K562 (cell line): ENCODE measurements around the gene WNK1. TPM values are rescaled to one million over a fixed set of nuclear protein-coding genes. Genes with fewer than 3 reads are reported as not detected.
A peak's percentile ranks its signal among the peaks of the same experiment; 100 is the strongest.

ENCODE experiments used
- DNMT1 ChIP-seq: fragments of 450-650 bp; IDR thresholded peaks from 2 replicates; pipeline ENCODE4 v1.6.1; 2016; ENCODE audit warnings: antibody characterized with exemption, mild to moderate bottlenecking
- HIVEP1 ChIP-seq: fragments of 250-450 bp; sonication (Bioruptor Pico); IDR thresholded peaks from 2 replicates; pipeline ENCODE4 v1.4.0; 2020; ENCODE audit warnings: mild to moderate bottlenecking
- HNRNPUL1 ChIP-seq: fragments of 200-400 bp; formaldehyde crosslinking; IDR thresholded peaks from 2 replicates; pipeline ENCODE4 v1.6.1; 2017; ENCODE audit warnings: low read length
- KAT8 ChIP-seq: fragments of 450-650 bp; IDR thresholded peaks from 2 replicates; pipeline ENCODE4 v1.6.1; 2016; ENCODE audit warnings: low read depth, mild to moderate bottlenecking
- MCM5 ChIP-seq: fragments of 450-650 bp; IDR thresholded peaks from 2 replicates; pipeline ENCODE4 v1.6.1; 2016; ENCODE audit warnings: low read depth
- NR2C1 ChIP-seq, 2 experiments: fragments of 450-650 bp; IDR thresholded peaks; 2 replicates each; pipeline ENCODE4 v1.6.1; 2017; ENCODE audit warnings: mild to moderate bottlenecking in 2 of 2, antibody characterized with exemption in 1 of 2, inconsistent platforms in 1 of 2, missing compliant biosample characterization in 1 of 2, missing genetic modification characterization in 1 of 2
- RBM25 ChIP-seq: fragments of 200-400 bp; formaldehyde crosslinking; IDR thresholded peaks from 2 replicates; pipeline ENCODE4 v1.6.1; 2018; ENCODE audit warnings: low read length, low read depth, moderate library complexity; ENCODE audit not compliant: severe bottlenecking
- ZC3H8 ChIP-seq: fragments of 450-650 bp; IDR thresholded peaks from 2 replicates; pipeline ENCODE4 v1.6.1; 2017
- ZNF197 ChIP-seq: fragments of 200-800 bp; sonication (Bioruptor generic); IDR thresholded peaks from 2 replicates; pipeline ENCODE4 v1.6.1; 2016; ENCODE audit warnings: low read depth, missing genetic modification characterization, missing compliant biosample characterization
- polyA plus RNA-seq, 8 experiments: library from polyadenylated mRNA; depleted of rRNA in 4 of 8; stranded (reverse) in 5 of 8; unstranded in 3 of 8; fragments of >200 nt; fragmentation: Nextera tagmentation in 2 of 8; fragmentation: Illumina TruSeq in 1 of 8; extraction: Ambion mirVana in 2 of 8; extraction: Trizol in 1 of 8; gene quantifications; 2 replicates each; pipeline versions ENCODE4 v1.2.1 to v1.2.3, GENCODE V29; 2011 to 2014; ENCODE audit warnings: inconsistent platforms in 1 of 8, missing spikeins in 1 of 8
- total RNA-seq, 7 experiments: library from RNA; depleted of rRNA in 6 of 7; stranded (reverse); fragments of >200 nt in 6 of 7; fragmentation: Illumina TruSeq in 2 of 7; extraction: Trizol in 2 of 7; gene quantifications; 2 replicates each; pipeline versions ENCODE4 v1.2.1 to v1.2.3, GENCODE V29; 2011 to 2021; ENCODE audit warnings: low replicate concordance in 1 of 7
- TF ChIP-seq, protein P1 (sequence below): sonication (generic); formaldehyde crosslinking; IDR thresholded peaks from 2 replicates; pipeline ENCODE4 v1.8.1; 2023; ENCODE audit warnings: mild to moderate bottlenecking, missing genetic modification reagents
- TF ChIP-seq, protein P2 (sequence below): fragments of 150-350 bp; conservative IDR thresholded peaks from 2 replicates; pipeline ENCODE4 v1.6.1; 2014; ENCODE audit warnings: low read length
- TF ChIP-seq, protein P3 (sequence below): fragments of 450-650 bp; IDR thresholded peaks from 2 replicates; pipeline ENCODE4 v1.6.1; 2016; ENCODE audit warnings: missing biosample characterization, missing genetic modification characterization

The WNK1 gene
- total and polyA plus RNA-seq, 9 of the 15 experiments (the other 6 are each of a cell fraction or from before 2014, with no cell fraction given), result 4.3 to 73.9 (median 31.0) TPM

DNA sequence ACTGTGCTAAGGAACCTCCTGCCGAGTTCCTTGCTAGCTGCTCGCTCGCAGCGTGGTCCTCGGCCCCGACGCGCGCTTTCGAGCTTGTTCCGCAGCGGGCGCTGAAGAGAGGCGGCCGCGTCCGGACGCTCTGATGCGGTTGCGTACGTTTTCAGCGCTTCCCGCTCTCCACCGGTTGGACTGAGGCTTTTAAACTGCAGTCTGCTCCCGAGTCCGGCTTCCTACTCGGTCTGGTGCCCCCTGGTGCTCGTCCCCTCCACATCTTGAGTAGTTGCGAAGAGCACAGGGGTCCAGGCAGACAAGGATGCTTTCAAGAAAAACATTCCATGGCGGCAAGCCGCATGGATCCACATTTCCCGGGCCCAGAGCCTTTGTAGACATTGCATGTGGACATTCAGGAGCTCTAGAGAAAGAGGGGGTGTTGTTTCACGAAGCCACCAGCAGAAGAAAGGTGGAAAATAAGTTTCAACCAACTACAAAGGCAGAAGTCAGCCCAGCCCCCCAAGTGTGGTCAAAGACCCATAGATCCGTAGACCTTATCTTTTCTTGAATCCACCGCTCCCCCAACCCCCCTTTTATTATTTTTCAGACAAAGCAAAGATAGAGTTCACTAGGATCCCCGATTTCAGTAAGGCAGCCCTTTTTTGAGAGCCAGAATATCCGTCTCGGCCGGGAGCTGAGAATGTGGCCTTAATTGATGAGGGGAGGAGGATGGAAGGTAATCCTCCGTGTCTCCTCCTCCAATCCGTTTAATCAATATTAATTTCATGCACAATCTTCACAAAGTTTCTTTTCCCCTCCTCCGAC lies 984 bp upstream of the WNK1 start (continued):
- TF ChIP-seq, protein P1, sequence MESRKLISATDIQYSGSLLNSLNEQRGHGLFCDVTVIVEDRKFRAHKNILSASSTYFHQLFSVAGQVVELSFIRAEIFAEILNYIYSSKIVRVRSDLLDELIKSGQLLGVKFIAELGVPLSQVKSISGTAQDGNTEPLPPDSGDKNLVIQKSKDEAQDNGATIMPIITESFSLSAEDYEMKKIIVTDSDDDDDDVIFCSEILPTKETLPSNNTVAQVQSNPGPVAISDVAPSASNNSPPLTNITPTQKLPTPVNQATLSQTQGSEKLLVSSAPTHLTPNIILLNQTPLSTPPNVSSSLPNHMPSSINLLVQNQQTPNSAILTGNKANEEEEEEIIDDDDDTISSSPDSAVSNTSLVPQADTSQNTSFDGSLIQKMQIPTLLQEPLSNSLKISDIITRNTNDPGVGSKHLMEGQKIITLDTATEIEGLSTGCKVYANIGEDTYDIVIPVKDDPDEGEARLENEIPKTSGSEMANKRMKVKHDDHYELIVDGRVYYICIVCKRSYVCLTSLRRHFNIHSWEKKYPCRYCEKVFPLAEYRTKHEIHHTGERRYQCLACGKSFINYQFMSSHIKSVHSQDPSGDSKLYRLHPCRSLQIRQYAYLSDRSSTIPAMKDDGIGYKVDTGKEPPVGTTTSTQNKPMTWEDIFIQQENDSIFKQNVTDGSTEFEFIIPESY (CRISPR knock-in tag), result peak; percentile 70; the same call in 1 of the 2 replicates
- TF ChIP-seq, protein P2, sequence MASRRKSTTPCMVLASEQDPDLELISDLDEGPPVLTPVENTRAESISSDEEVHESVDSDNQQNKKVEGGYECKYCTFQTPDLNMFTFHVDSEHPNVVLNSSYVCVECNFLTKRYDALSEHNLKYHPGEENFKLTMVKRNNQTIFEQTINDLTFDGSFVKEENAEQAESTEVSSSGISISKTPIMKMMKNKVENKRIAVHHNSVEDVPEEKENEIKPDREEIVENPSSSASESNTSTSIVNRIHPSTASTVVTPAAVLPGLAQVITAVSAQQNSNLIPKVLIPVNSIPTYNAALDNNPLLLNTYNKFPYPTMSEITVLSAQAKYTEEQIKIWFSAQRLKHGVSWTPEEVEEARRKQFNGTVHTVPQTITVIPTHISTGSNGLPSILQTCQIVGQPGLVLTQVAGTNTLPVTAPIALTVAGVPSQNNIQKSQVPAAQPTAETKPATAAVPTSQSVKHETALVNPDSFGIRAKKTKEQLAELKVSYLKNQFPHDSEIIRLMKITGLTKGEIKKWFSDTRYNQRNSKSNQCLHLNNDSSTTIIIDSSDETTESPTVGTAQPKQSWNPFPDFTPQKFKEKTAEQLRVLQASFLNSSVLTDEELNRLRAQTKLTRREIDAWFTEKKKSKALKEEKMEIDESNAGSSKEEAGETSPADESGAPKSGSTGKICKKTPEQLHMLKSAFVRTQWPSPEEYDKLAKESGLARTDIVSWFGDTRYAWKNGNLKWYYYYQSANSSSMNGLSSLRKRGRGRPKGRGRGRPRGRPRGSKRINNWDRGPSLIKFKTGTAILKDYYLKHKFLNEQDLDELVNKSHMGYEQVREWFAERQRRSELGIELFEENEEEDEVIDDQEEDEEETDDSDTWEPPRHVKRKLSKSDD, result no peak
- no peak for TF ChIP-seq ZC3H8
- no peak for TF ChIP-seq ZNF197 (CRISPR knock-in tag)
- TF ChIP-seq DNMT1, result no peak
- no peak for TF ChIP-seq HIVEP1 (CRISPR knock-in tag)
- no peak for TF ChIP-seq HNRNPUL1
- no peak for TF ChIP-seq RBM25
- TF ChIP-seq KAT8, result no peak
- TF ChIP-seq NR2C1 (IDR thresholded peaks at IDR 0.05), result no peak
- TF ChIP-seq NR2C1 (tag; IDR thresholded peaks at IDR 0.05), result no peak
- TF ChIP-seq, protein P3, sequence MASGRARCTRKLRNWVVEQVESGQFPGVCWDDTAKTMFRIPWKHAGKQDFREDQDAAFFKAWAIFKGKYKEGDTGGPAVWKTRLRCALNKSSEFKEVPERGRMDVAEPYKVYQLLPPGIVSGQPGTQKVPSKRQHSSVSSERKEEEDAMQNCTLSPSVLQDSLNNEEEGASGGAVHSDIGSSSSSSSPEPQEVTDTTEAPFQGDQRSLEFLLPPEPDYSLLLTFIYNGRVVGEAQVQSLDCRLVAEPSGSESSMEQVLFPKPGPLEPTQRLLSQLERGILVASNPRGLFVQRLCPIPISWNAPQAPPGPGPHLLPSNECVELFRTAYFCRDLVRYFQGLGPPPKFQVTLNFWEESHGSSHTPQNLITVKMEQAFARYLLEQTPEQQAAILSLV (tag), result no peak
- no peak for TF ChIP-seq MCM5
